Measurements from ENCODE around the gene KIAA0232.
"Not testable (repeated sequence)": the region's sequence is repeated elsewhere in the genome, so short reads cannot be mapped to it uniquely, and the experiment has no call there.

KIAA0232 gene

GRCh38 chr4:6754481-6755087, 27.9 kb upstream of the KIAA0232 start:
- DNase-seq (ENCODE audit: low read depth in 2 of 2): no peak

- DNase-seq (ENCODE audit: low read depth in 2 of 2): no peak
These were observed 27.3 kb upstream of the KIAA0232 start for GRCh38 chr4:6755088-6755753.

- not testable (repeated sequence) for DNase-seq (ENCODE audit: low read depth in 2 of 2)
These were observed 26.2 kb upstream of the KIAA0232 start for GRCh38 chr4:6756345-6756744.

GRCh38 chr4:6758728-6759127, 23.8 kb upstream of the KIAA0232 start:
- no peak for DNase-seq (ENCODE audit: low read depth in 2 of 2)

- DNase-seq (ENCODE audit: low read depth in 2 of 2): no peak
These were observed 21.7 kb upstream of the KIAA0232 start for GRCh38 chr4:6760865-6761264.

GRCh38 chr4:6761649-6762615, 20.6 kb upstream of the KIAA0232 start:
- no peak for DNase-seq (ENCODE audit: low read depth in 2 of 2)

- DNase-seq (ENCODE audit: low read depth in 2 of 2): no peak
These were observed 19.1 kb upstream of the KIAA0232 start for GRCh38 chr4:6763330-6763851.

- DNase-seq (ENCODE audit: low read depth in 2 of 2): no peak
These were observed 17.4 kb upstream of the KIAA0232 start for GRCh38 chr4:6764976-6765620.

- DNase-seq (ENCODE audit: low read depth in 2 of 2): no peak
These were observed 16.8 kb upstream of the KIAA0232 start for GRCh38 chr4:6765703-6766102.

- DNase-seq (ENCODE audit: low read depth in 2 of 2): no peak
These were observed 15.2 kb upstream of the KIAA0232 start for GRCh38 chr4:6767386-6767747.

GRCh38 chr4:6767748-6768538, 14.6 kb upstream of the KIAA0232 start:
- no peak for DNase-seq (ENCODE audit: low read depth in 2 of 2)

- no peak for DNase-seq (ENCODE audit: low read depth in 2 of 2)
These were observed 14.0 kb upstream of the KIAA0232 start for GRCh38 chr4:6768539-6768905.

GRCh38 chr4:6769233-6769988, 13.1 kb upstream of the KIAA0232 start:
- no peak for DNase-seq (ENCODE audit: low read depth in 2 of 2)

GRCh38 chr4:6769989-6770420, 12.5 kb upstream of the KIAA0232 start:
- no peak for DNase-seq (ENCODE audit: low read depth in 2 of 2)

- DNase-seq (ENCODE audit: low read depth in 2 of 2): no peak
These were observed 11.8 kb upstream of the KIAA0232 start for GRCh38 chr4:6770581-6771228.

- no peak for DNase-seq (ENCODE audit: low read depth in 2 of 2)
These were observed 11.3 kb upstream of the KIAA0232 start for GRCh38 chr4:6771229-6771671.

GRCh38 chr4:6772223-6772928, 10.2 kb upstream of the KIAA0232 start:
- no peak for DNase-seq (ENCODE audit: low read depth in 2 of 2)

GRCh38 chr4:6773106-6773505, 9.4 kb upstream of the KIAA0232 start:
- no peak for DNase-seq (ENCODE audit: low read depth in 2 of 2)
